ENCODE data around the gene DAB2IP.

DAB2IP gene

GRCh38 chr9:121766081-121766683 is 114.7 kb downstream of the DAB2IP start:
- peaks cover 6 to 10% of the 10 kb centered on the region in 2 donors for H3K4me1 ChIP-seq (ENCODE audit: control insufficient read depth in 1 of 2, insufficient read depth in 2 of 2, low read length in 2 of 2)
- no peak overlapping the region for H3K9ac ChIP-seq (ENCODE audit: low read depth in 1 of 2, low read length in 2 of 2)
- H3K4me3 ChIP-seq (ENCODE audit: low read depth in 1 of 2, low read length in 2 of 2): no peak overlapping the region
- no peaks in the 10 kb centered on the region for H3K9me3 ChIP-seq (ENCODE audit: control insufficient read depth in 1 of 2, low read length in 2 of 2)
- peaks cover 46 to 94% of the 10 kb centered on the region in 2 donors for H3K36me3 ChIP-seq (ENCODE audit: control insufficient read depth in 1 of 2, insufficient read depth in 2 of 2, low read length in 2 of 2)
- H3K27me3 ChIP-seq (ENCODE audit: control insufficient read depth in 1 of 2, insufficient read depth in 2 of 2, low read length in 2 of 2): no peaks in the 10 kb centered on the region
- no peak overlapping the region for H3K27ac ChIP-seq (ENCODE audit: low read depth, low read length)

- peaks cover 6 to 10% of the 10 kb centered on the region in 2 donors for H3K4me1 ChIP-seq (ENCODE audit: control insufficient read depth in 1 of 2, insufficient read depth in 2 of 2, low read length in 2 of 2)
- H3K4me3 ChIP-seq (ENCODE audit: low read depth in 1 of 2, low read length in 2 of 2): no peak overlapping the region
- H3K27ac ChIP-seq (ENCODE audit: low read depth, low read length): no peak overlapping the region
- H3K9me3 ChIP-seq (ENCODE audit: control insufficient read depth in 1 of 2, low read length in 2 of 2): no peaks in the 10 kb centered on the region
- no peak overlapping the region for H3K9ac ChIP-seq (ENCODE audit: low read depth in 1 of 2, low read length in 2 of 2)
- H3K36me3 ChIP-seq (ENCODE audit: control insufficient read depth in 1 of 2, insufficient read depth in 2 of 2, low read length in 2 of 2): peaks cover 51 to 91% of the 10 kb centered on the region in 2 donors
- H3K27me3 ChIP-seq (ENCODE audit: control insufficient read depth in 1 of 2, insufficient read depth in 2 of 2, low read length in 2 of 2): no peaks in the 10 kb centered on the region
Measured at GRCh38 chr9:121767171-121767769, 115.8 kb downstream of the DAB2IP start.

- Histone ChIP-seq H3K27ac (ENCODE audit: low read depth, low read length) (no peak overlapping the region), H3K4me1 (ENCODE audit: control insufficient read depth in 1 of 2, insufficient read depth in 2 of 2, low read length in 2 of 2) (peaks cover 6 to 10% of the 10 kb centered on the region in 2 donors), H3K27me3 (ENCODE audit: control insufficient read depth in 1 of 2, insufficient read depth in 2 of 2, low read length in 2 of 2) (no peaks in the 10 kb centered on the region), H3K36me3 (ENCODE audit: control insufficient read depth in 1 of 2, insufficient read depth in 2 of 2, low read length in 2 of 2) (peaks cover 49 to 89% of the 10 kb centered on the region in 2 donors), H3K9me3 (ENCODE audit: control insufficient read depth in 1 of 2, low read length in 2 of 2) (no peaks in the 10 kb centered on the region), H3K4me3 (ENCODE audit: low read depth in 1 of 2, low read length in 2 of 2) (no peak overlapping the region), H3K9ac (ENCODE audit: low read depth in 1 of 2, low read length in 2 of 2) (no peak overlapping the region)
Measured at GRCh38 chr9:121768416-121769015, 117.1 kb downstream of the DAB2IP start.

- Histone ChIP-seq H3K36me3 (ENCODE audit: control insufficient read depth in 1 of 2, insufficient read depth in 2 of 2, low read length in 2 of 2) (peaks cover 42 to 89% of the 10 kb centered on the region in 2 donors), H3K9me3 (ENCODE audit: control insufficient read depth in 1 of 2, low read length in 2 of 2) (no peaks in the 10 kb centered on the region), H3K27me3 (ENCODE audit: control insufficient read depth in 1 of 2, insufficient read depth in 2 of 2, low read length in 2 of 2) (no peaks in the 10 kb centered on the region), H3K27ac (ENCODE audit: low read depth, low read length) (no peak overlapping the region), H3K4me1 (ENCODE audit: control insufficient read depth in 1 of 2, insufficient read depth in 2 of 2, low read length in 2 of 2) (peaks cover under 1 to 4% of the 10 kb centered on the region in 2 donors), H3K4me3 (ENCODE audit: low read depth in 1 of 2, low read length in 2 of 2) (no peak overlapping the region), H3K9ac (ENCODE audit: low read depth in 1 of 2, low read length in 2 of 2) (no peak overlapping the region)
Measured at GRCh38 chr9:121769939-121770338, 118.5 kb downstream of the DAB2IP start.

- Histone ChIP-seq H3K27ac (ENCODE audit: low read depth, low read length) (no peak overlapping the region), H3K9ac (ENCODE audit: low read depth in 1 of 2, low read length in 2 of 2) (no peak overlapping the region), H3K27me3 (ENCODE audit: control insufficient read depth in 1 of 2, insufficient read depth in 2 of 2, low read length in 2 of 2) (no peaks in the 10 kb centered on the region), H3K4me1 (ENCODE audit: control insufficient read depth in 1 of 2, insufficient read depth in 2 of 2, low read length in 2 of 2) (no peaks in the 10 kb centered on the region), H3K36me3 (ENCODE audit: control insufficient read depth in 1 of 2, insufficient read depth in 2 of 2, low read length in 2 of 2) (peaks cover 47 to 89% of the 10 kb centered on the region in 2 donors), H3K9me3 (ENCODE audit: control insufficient read depth in 1 of 2, low read length in 2 of 2) (no peaks in the 10 kb centered on the region), H3K4me3 (ENCODE audit: low read depth in 1 of 2, low read length in 2 of 2) (no peak overlapping the region)
Measured at GRCh38 chr9:121770415-121771273, 119.2 kb downstream of the DAB2IP start.

GRCh38 chr9:121771418-121771817 is 120.0 kb downstream of the DAB2IP start:
- no peaks in the 10 kb centered on the region for H3K27me3 ChIP-seq (ENCODE audit: control insufficient read depth in 1 of 2, insufficient read depth in 2 of 2, low read length in 2 of 2)
- H3K36me3 ChIP-seq (ENCODE audit: control insufficient read depth in 1 of 2, insufficient read depth in 2 of 2, low read length in 2 of 2): peaks cover 47 to 93% of the 10 kb centered on the region in 2 donors
- no peak overlapping the region for H3K27ac ChIP-seq (ENCODE audit: low read depth, low read length)
- no peak overlapping the region for H3K4me3 ChIP-seq (ENCODE audit: low read depth in 1 of 2, low read length in 2 of 2)
- H3K9me3 ChIP-seq (ENCODE audit: control insufficient read depth in 1 of 2, low read length in 2 of 2): no peaks in the 10 kb centered on the region
- H3K9ac ChIP-seq (ENCODE audit: low read depth in 1 of 2, low read length in 2 of 2): no peak overlapping the region
- no peaks in the 10 kb centered on the region for H3K4me1 ChIP-seq (ENCODE audit: control insufficient read depth in 1 of 2, insufficient read depth in 2 of 2, low read length in 2 of 2)

GRCh38 chr9:121771851-121772599 is 120.6 kb downstream of the DAB2IP start:
- H3K27ac ChIP-seq (ENCODE audit: low read depth, low read length): no peak overlapping the region
- peaks cover 47 to 93% of the 10 kb centered on the region in 2 donors for H3K36me3 ChIP-seq (ENCODE audit: control insufficient read depth in 1 of 2, insufficient read depth in 2 of 2, low read length in 2 of 2)
- H3K27me3 ChIP-seq (ENCODE audit: control insufficient read depth in 1 of 2, insufficient read depth in 2 of 2, low read length in 2 of 2): no peaks in the 10 kb centered on the region
- H3K4me1 ChIP-seq (ENCODE audit: control insufficient read depth in 1 of 2, insufficient read depth in 2 of 2, low read length in 2 of 2): no peaks in the 10 kb centered on the region
- no peaks in the 10 kb centered on the region for H3K9me3 ChIP-seq (ENCODE audit: control insufficient read depth in 1 of 2, low read length in 2 of 2)
- no peak overlapping the region for H3K4me3 ChIP-seq (ENCODE audit: low read depth in 1 of 2, low read length in 2 of 2)
- H3K9ac ChIP-seq (ENCODE audit: low read depth in 1 of 2, low read length in 2 of 2): no peak overlapping the region

- peaks cover 40 to 91% of the 10 kb centered on the region in 2 donors for H3K36me3 ChIP-seq (ENCODE audit: control insufficient read depth in 1 of 2, insufficient read depth in 2 of 2, low read length in 2 of 2)
- no peaks in the 10 kb centered on the region for H3K27me3 ChIP-seq (ENCODE audit: control insufficient read depth in 1 of 2, insufficient read depth in 2 of 2, low read length in 2 of 2)
- H3K4me1 ChIP-seq (ENCODE audit: control insufficient read depth in 1 of 2, insufficient read depth in 2 of 2, low read length in 2 of 2): no peaks in the 10 kb centered on the region
- no peak overlapping the region for H3K4me3 ChIP-seq (ENCODE audit: low read depth in 1 of 2, low read length in 2 of 2)
- no peak overlapping the region for H3K9ac ChIP-seq (ENCODE audit: low read depth in 1 of 2, low read length in 2 of 2)
- no peaks in the 10 kb centered on the region for H3K9me3 ChIP-seq (ENCODE audit: control insufficient read depth in 1 of 2, low read length in 2 of 2)
- H3K27ac ChIP-seq (ENCODE audit: low read depth, low read length): no peak overlapping the region
Measured at GRCh38 chr9:121772600-121773285, 121.3 kb downstream of the DAB2IP start.

GRCh38 chr9:121773286-121773953 is 122.0 kb downstream of the DAB2IP start:
- Histone ChIP-seq H3K4me1 (ENCODE audit: control insufficient read depth in 1 of 2, insufficient read depth in 2 of 2, low read length in 2 of 2) (no peaks in the 10 kb centered on the region), H3K36me3 (ENCODE audit: control insufficient read depth in 1 of 2, insufficient read depth in 2 of 2, low read length in 2 of 2) (peaks cover 40 to 91% of the 10 kb centered on the region in 2 donors), H3K27me3 (ENCODE audit: control insufficient read depth in 1 of 2, insufficient read depth in 2 of 2, low read length in 2 of 2) (no peaks in the 10 kb centered on the region), H3K9ac (ENCODE audit: low read depth in 1 of 2, low read length in 2 of 2) (no peak overlapping the region), H3K4me3 (ENCODE audit: low read depth in 1 of 2, low read length in 2 of 2) (no peak overlapping the region), H3K9me3 (ENCODE audit: control insufficient read depth in 1 of 2, low read length in 2 of 2) (no peaks in the 10 kb centered on the region), H3K27ac (ENCODE audit: low read depth, low read length) (no peak overlapping the region)

Measured in duodenal mucosa (tissue), 2 donors.